Cardiac muscle cell (in vitro differentiated cells and primary cell): ENCODE measurements around the gene C6orf89. TPM values are rescaled to one million over a fixed set of nuclear protein-coding genes. Genes with fewer than 3 reads are reported as not detected.

Experiments used
- DNase-seq, 2 donors: peaks; one replicate each; pipeline versions ENCODE4 v3.0.0 to v3.0.0-alpha.2; 2010 to 2017; ENCODE audit warnings: low read depth in 1 of 2, low spot score in 1 of 2
- H3K27ac ChIP-seq: fragments of 200-600 bp; sonication (generic); 2 replicates; pipeline ENCODE4 v1.5.1; 2016
- H3K27me3 ChIP-seq: fragments of 200-600 bp; sonication (generic); 2 replicates; pipeline ENCODE4 v1.6.0; 2016; ENCODE audit warnings: control low read depth
- H3K36me3 ChIP-seq: fragments of 200-600 bp; sonication (generic); 2 replicates; pipeline ENCODE4 v1.5.1; 2016; ENCODE audit warnings: control low read depth
- H3K4me1 ChIP-seq: fragments of 200-600 bp; sonication (generic); 2 replicates; pipeline ENCODE4 v1.8.1; 2017; ENCODE audit warnings: low read depth, mild to moderate bottlenecking, mixed run types
- H3K4me3 ChIP-seq: fragments of 200-600 bp; sonication (generic); 2 replicates; pipeline ENCODE4 v1.5.1; 2016; ENCODE audit warnings: mild to moderate bottlenecking
- H3K9me3 ChIP-seq: fragments of 200-600 bp; sonication (generic); 2 replicates; pipeline ENCODE4 v1.5.1; 2017; ENCODE audit warnings: low read depth, mild to moderate bottlenecking, control low read depth
- polyA plus RNA-seq: library from polyadenylated mRNA; unstranded; fragments of >200 nt; fragmentation: Nextera tagmentation; extraction: Ambion mirVana; gene quantifications from 2 replicates; pipeline ENCODE4 v1.2.1, GENCODE V29; 2016
- total RNA-seq: library from RNA; depleted of rRNA; stranded (reverse); fragments of >200 nt; gene quantifications from 2 replicates; pipeline ENCODE4 v1.2.3, GENCODE V29; 2016
- TF ChIP-seq, protein P1 (sequence below): IDR thresholded peaks from 2 replicates; pipeline ENCODE4 v1.5.1; 2012; ENCODE audit warnings: low read depth, mild to moderate bottlenecking, low read length

C6orf89 gene
- total and polyA plus RNA-seq, 2 experiments from 2014 or later: 27.6 to 28.6 TPM

DNA sequence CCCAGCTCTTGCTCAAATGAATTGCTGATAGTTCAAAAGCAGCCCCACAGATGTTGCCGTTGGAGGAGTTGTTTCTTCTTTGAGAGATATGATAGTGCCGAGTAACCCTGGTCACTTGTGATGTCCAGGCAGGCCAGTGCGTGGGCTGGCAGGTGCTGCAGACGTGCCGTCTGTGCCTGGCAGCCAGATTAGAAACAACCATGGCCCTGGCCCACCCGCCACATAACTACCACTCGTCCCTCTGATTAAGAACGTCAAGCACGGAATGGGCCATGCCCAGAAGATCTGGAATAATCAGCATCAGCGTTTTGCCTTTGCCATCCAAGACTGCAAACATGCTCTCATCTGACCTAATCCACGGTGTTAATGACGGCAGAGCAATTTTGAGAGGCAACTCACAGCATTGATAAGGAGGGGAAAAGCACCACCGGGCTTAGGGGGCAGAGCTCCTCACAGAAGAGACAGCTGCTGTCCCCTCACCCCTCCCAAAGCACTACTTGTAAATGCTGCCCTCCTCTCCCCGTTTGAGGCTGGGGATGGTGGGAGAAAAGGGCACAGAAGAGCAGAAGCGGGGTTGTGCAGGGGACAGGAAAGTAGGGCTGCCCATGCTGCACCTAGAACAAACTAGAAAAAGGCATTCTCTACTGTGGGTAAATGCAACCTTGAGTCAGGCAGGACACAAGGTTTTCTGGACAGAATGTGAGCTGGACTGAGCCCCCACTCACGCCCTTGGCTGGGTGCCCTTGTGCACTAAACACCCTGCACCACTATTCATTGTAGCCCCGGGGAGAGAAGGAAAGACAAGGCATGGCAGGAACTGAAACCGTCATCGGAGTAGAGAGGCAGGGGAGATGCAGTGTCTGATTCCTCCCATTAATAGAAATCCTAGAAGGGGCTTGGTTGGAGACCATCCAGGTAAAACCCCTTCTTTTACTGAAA is 41.3 kb upstream of the C6orf89 start:
- Histone ChIP-seq H3K27ac (peak overlapping the region; percentile 24), H3K4me1 (peaks cover 56% of the 10 kb centered on the region)
- TF ChIP-seq, protein P1, sequence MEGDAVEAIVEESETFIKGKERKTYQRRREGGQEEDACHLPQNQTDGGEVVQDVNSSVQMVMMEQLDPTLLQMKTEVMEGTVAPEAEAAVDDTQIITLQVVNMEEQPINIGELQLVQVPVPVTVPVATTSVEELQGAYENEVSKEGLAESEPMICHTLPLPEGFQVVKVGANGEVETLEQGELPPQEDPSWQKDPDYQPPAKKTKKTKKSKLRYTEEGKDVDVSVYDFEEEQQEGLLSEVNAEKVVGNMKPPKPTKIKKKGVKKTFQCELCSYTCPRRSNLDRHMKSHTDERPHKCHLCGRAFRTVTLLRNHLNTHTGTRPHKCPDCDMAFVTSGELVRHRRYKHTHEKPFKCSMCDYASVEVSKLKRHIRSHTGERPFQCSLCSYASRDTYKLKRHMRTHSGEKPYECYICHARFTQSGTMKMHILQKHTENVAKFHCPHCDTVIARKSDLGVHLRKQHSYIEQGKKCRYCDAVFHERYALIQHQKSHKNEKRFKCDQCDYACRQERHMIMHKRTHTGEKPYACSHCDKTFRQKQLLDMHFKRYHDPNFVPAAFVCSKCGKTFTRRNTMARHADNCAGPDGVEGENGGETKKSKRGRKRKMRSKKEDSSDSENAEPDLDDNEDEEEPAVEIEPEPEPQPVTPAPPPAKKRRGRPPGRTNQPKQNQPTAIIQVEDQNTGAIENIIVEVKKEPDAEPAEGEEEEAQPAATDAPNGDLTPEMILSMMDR: no peak

DNA sequence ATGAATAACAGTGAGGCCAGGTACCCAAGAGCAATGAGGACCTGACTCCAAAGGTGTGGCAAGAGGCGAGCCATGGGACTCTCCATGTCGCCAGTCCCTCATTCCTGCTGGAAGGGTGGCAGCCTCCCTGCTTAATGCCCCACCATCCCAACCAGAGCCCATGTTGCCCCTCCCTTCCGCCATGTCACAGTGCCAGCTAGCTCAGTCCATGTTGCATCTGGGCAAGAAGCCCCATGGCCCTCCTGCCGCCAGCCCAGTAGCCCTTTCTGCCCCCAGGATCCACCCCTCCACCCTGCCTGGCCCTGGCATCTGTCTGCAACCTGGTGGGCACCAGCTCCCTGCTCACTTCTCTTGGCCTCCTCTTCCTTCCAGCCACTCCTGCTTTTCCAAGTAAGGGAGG is 40.5 kb upstream of the C6orf89 start:
- Histone ChIP-seq H3K27me3 (no peaks in the 10 kb centered on the region), H3K4me3 (no peak overlapping the region), H3K9me3 (no peaks in the 10 kb centered on the region), H3K4me1 (peaks cover 62% of the 10 kb centered on the region), H3K27ac (no peak overlapping the region), H3K36me3 (no peaks in the 10 kb centered on the region)
- TF ChIP-seq, protein P1: no peak
- DNase-seq: no peak

More for the DNA sequence above, 41.3 kb upstream of the C6orf89 start:
- no peaks in the 10 kb centered on the region for H3K9me3 ChIP-seq
- H3K4me3 ChIP-seq: no peak overlapping the region
- no peak for DNase-seq
- H3K27me3 ChIP-seq: no peaks in the 10 kb centered on the region
- no peaks in the 10 kb centered on the region for H3K36me3 ChIP-seq

DNA sequence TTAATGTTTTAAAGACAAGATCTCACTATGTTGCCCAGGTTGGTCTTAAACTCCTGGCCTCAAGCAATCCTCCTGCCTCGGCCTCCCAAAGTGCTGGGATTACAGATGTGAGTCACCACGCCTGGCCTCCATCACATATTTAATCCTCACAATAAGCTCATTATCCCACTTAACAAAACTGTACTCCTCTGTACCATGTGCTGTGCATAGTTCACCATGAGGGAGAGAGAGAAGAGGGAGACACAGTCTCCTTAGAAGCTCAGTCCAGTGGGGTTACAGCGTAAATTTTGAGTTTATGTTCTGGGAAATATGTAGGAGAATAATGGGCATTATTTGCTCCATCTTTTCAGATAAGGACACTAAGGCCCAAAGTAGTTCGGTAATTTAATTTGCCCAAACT is 38.6 kb upstream of the C6orf89 start:
- peaks cover 65% of the 10 kb centered on the region for H3K4me1 ChIP-seq

DNA sequence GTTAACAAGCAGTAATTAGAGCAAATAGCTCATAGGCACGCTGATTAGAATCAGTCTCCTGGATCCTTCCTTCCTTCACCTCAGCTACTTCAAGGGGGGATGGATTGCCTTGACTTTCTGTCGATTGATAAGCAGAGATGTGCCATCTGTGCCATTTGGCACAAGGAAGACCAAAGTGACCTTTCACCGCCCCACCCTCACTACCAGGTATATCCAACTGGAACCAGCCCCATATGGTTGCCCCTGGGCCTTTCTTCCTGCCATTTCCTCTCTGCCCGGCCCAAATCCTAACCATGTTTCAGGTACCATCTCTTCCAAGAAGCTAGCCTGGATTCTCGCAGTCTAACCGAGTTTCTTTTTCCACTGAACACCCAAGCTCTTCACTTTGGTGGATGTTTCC is 37.8 kb upstream of the C6orf89 start:
- TF ChIP-seq, protein P1: no peak
- Histone ChIP-seq H3K27me3 (no peaks in the 10 kb centered on the region), H3K4me1 (peaks cover 69% of the 10 kb centered on the region), H3K4me3 (no peak overlapping the region), H3K27ac (peak overlapping the region; percentile 91), H3K36me3 (no peaks in the 10 kb centered on the region), H3K9me3 (no peaks in the 10 kb centered on the region)
- no peak for DNase-seq

More for the DNA sequence above, 38.6 kb upstream of the C6orf89 start:
- Histone ChIP-seq H3K27me3 (no peaks in the 10 kb centered on the region), H3K4me3 (no peak overlapping the region), H3K9me3 (no peaks in the 10 kb centered on the region), H3K36me3 (no peaks in the 10 kb centered on the region), H3K27ac (peak overlapping the region; percentile 91)
- DNase-seq: no peak
- TF ChIP-seq, protein P1: no peak

DNA sequence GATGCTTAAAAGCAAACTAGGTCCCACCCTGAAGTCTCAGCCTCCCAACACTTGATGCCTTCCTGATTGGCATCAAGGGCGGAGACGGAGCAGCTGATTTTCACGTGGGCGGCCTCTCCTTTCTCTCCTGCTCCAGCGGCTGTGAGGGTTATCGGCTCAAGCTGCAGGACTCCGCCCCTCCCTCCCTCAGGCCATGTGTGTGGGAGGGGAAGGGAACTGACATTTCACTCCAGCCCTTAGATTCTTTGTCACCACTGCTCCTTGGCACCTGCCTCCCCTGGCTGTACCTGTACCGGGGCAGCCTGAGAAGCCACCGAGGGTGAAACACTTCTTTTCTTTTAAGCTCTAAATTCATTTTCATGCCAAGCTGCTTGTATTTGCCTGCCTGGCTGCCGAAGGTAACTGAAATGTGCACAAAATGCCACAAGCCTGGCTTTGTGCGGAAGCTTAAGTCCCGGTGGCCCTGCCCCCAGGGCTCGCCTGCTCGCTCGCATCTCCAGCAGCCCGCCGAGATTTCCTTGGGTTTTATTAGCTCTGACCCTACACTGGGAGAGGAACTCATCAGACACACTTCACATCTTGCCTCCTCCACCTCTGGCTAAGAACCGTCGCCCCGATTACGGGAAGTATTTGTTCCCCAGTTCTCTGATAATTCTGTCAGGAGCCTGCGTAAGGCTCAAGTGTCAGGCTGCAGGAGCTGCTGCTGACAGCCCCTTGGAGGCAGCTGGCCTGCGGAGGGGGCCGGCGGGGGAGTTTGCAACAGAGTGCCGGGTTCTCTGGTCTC is 36.9 kb upstream of the C6orf89 start:
- H3K9me3 ChIP-seq: no peaks in the 10 kb centered on the region
- H3K27me3 ChIP-seq: no peaks in the 10 kb centered on the region
- H3K27ac ChIP-seq: peak overlapping the region; percentile 91
- peak; percentile 73 to 87 for DNase-seq
- H3K4me1 ChIP-seq: peaks cover 69% of the 10 kb centered on the region
- H3K36me3 ChIP-seq: no peaks in the 10 kb centered on the region
- H3K4me3 ChIP-seq: peak overlapping the region; percentile 7
- TF ChIP-seq, protein P1: no peak
